GM18502 (cell line): Measurements from ENCODE around the gene MFSD11.
"Not testable (repeated sequence)": the region's sequence is repeated elsewhere in the genome, so short reads cannot be mapped to it uniquely, and the experiment has no call there.

ENCODE experiments used
- ATAC-seq: cut with Tn5 transposase; IDR thresholded peaks from one replicate; pipeline ENCODE4 v1.9.1; 2021; ENCODE audit warnings: mild to moderate bottlenecking; ENCODE audit not compliant: unreplicated experiment, poor library complexity

The MFSD11 gene

GRCh38 chr17:76791053-76791980, 53.4 kb downstream of the MFSD11 start:
- ATAC-seq, result no peak

DNA sequence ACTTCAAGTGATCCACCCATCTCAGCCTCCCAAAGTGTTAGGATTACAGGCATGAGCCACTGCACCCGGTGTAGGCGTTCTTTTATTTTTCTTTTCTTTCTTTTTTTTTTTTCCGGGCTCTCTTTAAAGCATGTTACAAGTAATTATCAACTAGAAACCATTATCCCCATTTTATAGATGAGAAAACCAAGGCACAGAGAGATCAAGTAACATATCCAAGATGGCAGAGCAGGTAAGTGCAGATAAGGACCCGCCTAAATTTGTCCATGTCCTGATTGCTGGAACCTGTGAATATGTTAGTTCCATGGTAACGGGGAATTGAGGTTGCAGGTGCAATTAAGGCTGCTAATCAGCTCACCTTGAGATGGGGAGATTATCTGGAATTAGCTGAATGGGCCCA, 54.4 kb downstream of the MFSD11 start:
- no peak for ATAC-seq

DNA sequence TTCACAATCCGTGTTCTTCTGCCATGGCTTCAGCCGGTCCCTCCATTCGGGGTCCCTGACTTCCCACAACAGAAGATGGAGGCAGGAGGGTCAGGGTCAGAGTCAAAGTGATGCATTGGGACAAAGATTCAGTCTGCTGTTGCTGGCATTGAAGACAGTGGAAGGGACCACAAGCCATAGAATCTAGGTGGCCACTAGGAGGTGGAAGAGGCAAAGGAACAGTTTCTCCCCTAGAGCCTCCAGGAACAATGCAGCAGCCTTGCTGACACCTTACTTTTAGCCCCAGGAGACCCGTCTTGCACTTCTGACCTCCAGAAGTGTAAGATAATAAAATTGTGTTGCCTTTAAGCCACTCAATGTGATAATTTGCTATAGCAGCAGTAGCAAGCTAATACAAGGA, 55.9 kb downstream of the MFSD11 start:
- no peak for ATAC-seq

DNA sequence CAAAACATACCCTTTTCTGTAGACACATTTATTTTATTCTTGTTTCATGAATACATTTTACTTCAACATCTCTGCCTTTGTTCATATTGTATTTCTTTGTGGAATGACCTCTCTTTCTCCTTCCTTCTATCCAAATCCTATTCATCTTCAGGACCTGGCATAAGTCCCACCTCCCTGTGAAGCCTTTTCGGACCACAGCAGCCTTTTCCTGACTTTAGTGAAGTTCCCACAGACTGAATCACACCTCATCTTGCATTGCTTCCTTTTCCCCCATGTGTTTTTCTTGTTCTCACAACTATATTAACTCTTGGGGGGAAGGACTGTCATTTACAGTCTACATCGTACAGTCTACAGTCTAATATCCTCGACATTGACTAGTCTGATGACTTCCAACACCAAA, 58.2 kb downstream of the MFSD11 start:
- no peak for ATAC-seq

DNA sequence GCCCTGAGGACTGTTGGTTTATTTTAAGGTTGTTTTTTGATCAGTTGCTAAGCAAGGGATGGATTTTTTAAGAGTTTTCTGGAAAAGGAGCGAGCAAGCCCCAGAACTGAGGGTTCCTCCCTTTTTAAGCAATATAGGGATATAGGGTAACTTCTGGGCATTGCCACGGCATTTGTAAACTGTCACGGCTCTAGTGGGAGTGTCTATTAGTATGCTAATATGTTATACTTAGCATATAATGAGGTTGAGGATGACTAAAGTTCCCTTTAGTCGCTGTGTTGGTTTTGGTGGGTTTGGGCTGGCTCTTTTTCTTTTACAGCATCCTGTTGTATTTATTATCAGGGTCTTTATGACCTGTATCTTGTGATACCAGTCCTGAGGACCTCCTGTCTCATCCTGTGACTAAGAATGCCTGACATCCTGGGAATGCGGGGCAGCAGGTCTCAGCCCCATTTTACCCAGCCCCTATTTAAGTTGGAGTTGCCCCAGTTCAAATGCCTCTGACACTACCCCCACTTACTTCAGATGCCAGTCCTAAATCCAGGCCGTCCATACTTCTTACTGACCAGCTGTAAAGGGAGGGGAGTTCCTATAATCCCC, 59.4 kb downstream of the MFSD11 start:
- ATAC-seq, result no peak

GRCh38 chr17:76801706-76802105, 63.8 kb downstream of the MFSD11 start:
- ATAC-seq, result no peak

GRCh38 chr17:76805319-76805718, 67.4 kb downstream of the MFSD11 start:
- no peak for ATAC-seq

DNA sequence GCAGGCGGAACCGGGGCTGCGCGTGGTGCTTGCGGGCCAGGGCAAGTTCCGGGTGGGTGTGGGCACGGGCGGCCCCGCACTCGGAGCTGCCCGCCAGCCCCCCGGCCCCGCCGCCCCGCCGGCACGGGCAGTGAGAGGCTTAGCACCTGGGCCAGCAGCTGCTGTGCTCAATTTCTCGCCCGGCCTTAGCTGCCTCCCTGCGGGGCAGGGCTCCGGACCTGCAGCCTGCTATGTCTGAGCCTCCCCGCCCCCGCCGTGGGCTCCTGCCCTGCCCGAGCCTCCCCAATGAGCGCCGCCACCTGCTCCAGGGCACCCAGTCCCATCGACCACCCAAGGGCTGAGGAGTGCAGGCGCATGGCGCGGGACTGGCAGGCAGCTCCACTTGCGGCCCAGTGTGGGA, 68.2 kb downstream of the MFSD11 start:
- ATAC-seq, result not testable (repeated sequence)

DNA sequence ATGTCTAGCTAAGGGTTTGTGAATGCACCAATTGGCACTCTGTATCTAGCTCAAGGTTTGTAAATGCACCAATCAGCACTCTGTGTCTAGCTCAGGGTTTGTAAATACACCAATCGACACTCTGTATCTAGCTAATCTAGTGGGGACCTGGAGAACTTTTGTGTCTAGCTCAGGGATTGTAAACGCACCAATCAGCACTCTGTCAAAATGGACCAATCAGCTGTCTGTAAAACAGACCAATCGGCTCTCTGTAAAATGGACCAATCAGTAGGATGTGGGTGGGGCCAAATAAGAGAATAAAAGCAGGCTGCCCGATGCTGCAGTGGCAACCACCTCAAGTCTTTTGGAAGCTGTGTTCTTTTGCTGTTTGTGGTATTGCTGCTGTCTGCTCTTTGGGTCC, 68.8 kb downstream of the MFSD11 start:
- not testable (repeated sequence) for ATAC-seq

DNA sequence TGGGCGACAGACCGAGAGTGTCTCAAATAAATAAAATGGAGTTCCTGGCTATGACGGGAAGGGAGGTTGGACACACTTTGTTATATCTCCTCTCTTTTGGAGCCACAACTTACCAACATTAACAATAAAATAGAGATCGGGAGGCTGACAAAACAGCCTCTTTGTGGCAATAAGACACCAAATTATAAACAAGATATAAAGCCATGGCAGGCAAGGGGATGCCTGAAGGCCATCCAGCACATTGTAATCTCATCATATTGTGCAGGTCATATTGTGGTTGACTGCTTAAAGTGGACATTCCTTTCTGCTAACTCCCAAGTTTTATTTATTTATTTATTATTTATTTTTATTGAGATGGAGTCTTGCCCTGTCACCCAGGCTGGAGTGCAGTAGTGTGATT, 70.4 kb downstream of the MFSD11 start:
- no peak for ATAC-seq

- ATAC-seq, result no peak
These were observed 73.0 kb downstream of the MFSD11 start for GRCh38 chr17:76810956-76811355.

- no peak for ATAC-seq
These were observed 73.9 kb downstream of the MFSD11 start for GRCh38 chr17:76811834-76812233.

- ATAC-seq, result no peak
These were observed 74.3 kb downstream of the MFSD11 start for GRCh38 chr17:76812263-76812662.

DNA sequence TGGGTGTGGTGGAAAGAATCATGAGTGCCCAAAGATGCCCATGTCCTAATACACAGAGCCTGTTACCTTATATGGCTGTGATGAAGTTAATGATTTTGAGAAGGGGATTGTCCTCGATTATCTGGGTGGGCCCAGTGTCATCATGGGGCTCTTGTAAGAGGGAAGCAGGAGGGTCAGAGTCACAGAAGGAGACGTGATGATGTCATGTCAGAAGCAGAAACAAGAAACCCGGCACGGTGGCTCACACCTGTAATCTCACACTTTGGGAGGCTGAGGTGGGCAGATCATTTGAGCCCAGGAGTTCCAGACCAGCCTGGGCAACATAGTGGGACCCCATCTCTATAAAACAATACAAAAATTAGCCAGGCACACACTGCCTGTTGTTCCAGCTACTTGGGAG, 75.0 kb downstream of the MFSD11 start:
- no peak for ATAC-seq

- ATAC-seq, result not testable (repeated sequence)
These were observed 78.1 kb downstream of the MFSD11 start for GRCh38 chr17:76815907-76816589.

DNA sequence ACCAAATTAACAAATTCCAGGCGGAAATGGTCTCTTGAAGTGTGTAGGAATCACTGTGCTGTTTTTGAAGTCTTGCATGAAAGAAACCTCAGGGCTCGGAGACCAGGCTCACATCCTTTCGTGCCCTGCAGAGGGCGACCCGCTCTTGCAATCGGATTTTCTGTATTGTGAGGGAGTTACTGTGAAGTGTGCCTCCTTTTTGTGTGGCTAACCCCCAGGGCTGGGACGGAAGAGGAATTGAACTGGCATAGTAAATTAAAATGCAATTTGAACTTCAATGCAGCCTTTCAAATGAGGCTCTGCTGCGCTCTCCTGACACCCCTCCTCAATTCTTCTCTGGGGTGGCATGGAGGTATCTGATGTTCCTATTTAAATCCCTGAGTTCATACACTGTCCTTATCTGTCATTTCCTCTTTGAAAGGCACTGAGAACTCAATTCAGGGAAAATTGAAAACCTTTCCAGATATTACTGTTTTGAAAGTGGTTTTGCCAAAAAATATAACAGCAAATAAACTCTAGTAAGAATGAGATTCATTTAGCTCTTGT, 78.7 kb downstream of the MFSD11 start:
- ATAC-seq, result no peak

DNA sequence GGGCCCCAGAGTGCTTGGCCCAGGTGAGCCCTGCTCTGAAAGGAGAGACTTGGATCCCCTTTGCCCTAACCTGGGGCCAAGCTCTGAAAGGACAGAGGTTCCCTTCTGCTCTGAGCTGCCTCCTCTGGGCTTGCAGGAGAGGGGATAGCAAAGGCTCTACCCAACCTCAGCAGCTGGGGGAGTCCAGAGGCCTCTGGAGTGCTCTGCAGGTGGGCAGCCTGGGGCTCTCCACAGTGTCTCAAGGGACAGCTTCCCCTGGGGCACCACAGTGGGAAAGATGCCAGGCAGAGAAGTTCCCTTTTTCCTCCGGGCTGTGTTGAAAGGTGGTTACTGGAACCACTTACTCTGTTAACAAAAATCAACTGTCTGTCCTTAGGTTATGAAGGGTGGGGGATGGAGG, 82.1 kb downstream of the MFSD11 start:
- no peak for ATAC-seq

- no peak for ATAC-seq
These were observed 82.6 kb downstream of the MFSD11 start for GRCh38 chr17:76820561-76820960.

- ATAC-seq, result no peak
These were observed 84.4 kb downstream of the MFSD11 start for GRCh38 chr17:76822184-76822778.

GRCh38 chr17:76824093-76824492, 86.2 kb downstream of the MFSD11 start:
- no peak for ATAC-seq
